ENCODE measurements around the gene CRISPLD2.
"Not testable (repeated sequence)": the region's sequence is repeated elsewhere in the genome, so short reads cannot be mapped to it uniquely, and the experiment has no call there.

CRISPLD2 gene

DNA sequence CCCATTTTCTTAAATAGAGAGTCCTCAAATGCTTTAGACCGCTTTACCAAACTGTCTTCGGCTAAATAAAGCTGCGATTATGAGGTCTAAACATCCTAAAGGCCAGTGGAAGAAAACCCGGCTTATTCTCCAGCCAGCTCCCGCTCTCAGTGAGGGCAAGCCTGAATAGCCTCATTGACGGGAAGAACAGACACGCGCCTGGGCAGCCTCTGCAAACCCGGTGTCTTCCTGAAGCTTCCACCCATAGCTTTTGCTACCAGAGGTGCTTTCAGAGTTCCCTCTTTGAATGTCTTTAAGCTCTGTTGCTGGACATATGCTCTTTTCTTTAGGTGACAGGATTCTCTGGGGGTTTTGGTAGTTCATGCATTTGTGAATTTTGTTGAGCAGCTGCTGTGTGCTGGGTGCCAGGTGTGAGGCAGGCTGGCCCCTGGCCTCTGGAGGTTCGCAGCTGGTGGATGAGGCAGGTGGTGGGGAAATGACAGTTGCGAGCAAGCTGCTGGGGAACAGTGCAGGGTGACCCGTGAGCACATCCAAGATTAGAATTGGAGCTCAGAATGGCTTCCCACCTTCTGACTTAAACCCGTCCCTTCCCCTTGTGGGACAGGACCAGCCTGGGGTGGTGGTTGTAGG, 44.7 kb downstream of the CRISPLD2 start:
- no peak for DNase-seq

DNA sequence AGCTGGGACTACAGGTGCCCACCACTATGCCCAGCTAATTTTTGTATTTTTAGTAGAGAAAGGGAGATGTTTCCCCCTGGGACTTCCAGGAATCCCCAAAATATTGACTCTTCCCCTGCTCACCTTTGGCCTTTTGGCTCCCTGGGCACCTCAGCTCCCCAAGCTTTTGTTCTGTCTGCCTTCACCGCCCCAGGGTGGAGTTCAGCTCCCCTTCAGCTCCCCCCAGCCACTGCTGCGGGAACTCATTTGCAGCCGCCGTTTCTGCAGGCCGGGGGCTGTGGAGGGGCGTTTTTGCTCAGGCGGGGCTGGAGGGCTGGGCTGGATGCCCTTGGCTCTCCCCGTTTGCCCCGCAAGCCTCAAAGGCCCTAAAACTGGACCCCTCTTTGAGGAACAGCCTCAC, 47.9 kb downstream of the CRISPLD2 start:
- no peak for DNase-seq

DNA sequence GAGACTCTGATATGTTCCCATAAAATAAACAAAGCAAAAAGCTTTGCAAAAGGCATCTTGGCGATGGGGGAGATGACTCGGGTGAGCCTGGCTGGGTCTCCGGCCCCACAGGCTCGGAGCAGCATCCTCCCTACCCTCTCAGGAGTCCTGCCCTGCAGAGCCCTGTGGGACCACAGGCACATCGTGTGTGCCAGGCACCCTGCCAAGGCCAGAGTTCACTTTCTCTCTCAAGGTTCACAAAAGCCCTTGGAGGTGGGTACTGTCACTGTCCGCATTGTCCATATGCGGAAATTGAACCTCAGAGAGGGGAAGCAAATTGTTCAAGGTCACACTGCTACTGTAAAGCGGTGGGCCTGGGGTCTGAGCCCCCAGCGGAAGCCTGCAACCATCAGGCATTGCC, 48.5 kb downstream of the CRISPLD2 start:
- no peak for DNase-seq

DNA sequence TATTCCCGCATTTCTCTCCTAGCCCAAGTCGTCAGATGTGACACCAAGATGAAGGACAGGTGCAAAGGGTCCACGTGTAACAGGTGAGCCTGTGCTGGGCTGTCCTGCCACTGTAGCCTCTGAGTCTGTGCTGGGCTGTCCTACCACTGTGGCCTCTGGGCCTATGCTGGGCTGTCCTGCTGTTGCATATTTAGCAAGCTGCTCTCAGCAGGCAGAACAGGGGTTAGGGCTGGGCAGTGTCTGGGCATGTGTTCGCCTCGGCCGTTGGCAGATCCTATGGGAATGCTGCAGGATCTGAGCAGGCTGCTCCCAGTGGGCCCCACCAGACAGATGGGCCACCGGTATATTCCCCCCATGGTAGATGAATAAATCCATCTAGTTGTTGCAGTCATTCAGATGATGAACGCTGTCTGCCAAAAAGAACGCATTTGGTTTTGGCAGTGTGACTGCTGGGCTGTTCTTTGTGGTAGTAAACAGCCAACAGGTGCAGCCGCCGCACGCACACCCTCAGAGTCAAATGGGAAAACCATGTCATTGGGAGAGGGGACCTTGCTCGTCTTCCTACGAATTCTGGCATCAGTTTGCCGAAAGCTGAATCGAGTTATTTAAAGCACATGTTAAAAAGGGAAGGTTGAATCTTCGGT, 49.2 kb downstream of the CRISPLD2 start:
- no peak for DNase-seq

DNA sequence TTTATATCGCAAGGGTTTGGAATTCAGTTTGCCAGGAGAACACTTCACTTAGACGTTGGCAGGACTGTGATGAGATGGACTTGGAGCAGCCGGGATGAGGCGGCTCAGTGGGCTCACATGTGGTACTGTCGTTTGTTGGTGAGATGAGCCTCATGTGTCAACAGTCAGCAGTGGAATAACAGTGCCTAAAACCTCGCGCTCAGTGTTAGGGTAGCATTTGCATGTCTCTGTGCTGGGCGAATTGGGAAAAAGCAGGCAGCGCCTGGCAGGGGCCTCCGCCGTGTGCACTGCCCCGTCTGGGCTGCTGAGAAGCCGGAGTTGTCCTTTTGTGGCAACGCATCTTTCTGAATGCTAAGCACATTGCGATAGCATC, 49.7 kb downstream of the CRISPLD2 start:
- no peak for DNase-seq

DNA sequence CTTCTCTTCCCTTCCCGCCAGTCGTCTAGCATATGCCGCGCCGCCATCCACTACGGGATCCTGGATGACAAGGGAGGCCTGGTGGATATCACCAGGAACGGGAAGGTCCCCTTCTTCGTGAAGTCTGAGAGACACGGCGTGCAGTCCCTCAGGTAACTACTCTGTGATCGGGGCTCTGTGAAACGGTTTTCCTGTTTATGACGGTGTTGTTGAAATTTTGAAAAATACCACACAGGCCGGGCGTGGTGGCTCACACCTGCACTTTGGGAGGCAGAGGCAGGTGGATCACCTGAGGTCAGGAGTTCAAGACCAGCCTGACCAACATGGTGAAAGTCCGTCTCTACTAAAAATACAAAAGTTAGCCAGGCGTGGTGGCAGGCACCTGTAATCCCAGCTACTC, 53.2 kb downstream of the CRISPLD2 start:
- DNase-seq, result not testable (repeated sequence)

DNA sequence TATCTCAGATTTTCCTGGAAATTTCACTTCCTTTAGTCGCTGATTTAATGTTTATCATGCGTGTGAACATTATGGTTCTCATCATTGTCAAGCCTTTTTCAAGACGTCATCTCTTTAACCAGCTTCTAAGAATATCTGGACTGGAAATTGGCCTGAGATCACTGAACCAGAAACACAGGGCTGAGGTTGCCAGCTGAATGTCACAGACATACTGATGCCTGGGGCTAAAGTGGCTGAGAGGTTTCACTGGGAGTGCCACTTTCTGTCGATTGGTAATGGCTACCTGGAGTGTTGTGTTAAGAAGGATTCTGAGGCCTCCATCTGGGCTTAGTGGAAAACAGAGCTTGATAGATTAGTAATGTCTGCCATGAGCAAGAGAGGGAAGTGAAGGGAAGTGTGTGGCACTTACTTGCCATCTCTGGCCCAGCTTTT, 54.2 kb downstream of the CRISPLD2 start:
- no peak for DNase-seq

DNA sequence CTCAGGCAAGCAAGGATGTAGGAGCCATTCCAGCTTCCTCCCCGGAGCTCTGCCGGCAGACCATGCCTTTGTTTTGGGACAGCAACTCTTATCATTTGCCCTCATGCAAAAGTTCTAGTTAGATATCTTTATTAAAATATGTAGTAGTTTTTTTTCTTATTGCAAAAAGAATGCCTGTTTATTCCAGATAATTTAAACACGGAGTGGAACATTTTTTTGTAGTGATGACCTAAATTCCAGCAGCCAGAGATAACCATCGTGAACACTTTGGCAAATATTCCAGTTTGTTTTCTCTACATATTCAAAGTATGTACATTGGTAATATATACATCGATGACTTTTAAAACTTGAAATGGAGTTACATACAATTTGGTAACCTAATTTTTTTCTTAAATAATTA, 54.8 kb downstream of the CRISPLD2 start:
- DNase-seq, result no peak

DNA sequence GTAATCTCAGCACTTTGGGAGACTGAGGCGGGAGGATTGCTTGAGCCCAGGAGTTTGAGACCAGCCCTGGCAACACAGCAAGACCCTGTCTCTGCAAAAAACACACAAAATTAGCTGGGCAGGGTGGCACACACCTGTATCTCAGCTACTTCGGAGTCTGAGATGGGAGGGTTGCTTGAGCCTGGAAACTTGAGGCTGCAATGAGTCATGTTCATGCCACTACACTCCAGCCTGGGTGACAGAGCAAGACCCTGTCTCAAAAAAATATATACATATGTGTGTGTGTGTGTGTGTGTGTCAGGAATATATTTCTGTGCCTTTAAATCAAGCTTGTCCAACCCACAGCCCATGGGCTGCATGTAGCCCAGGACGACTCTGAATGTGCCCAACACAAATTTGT, 55.2 kb downstream of the CRISPLD2 start:
- no peak for DNase-seq

DNA sequence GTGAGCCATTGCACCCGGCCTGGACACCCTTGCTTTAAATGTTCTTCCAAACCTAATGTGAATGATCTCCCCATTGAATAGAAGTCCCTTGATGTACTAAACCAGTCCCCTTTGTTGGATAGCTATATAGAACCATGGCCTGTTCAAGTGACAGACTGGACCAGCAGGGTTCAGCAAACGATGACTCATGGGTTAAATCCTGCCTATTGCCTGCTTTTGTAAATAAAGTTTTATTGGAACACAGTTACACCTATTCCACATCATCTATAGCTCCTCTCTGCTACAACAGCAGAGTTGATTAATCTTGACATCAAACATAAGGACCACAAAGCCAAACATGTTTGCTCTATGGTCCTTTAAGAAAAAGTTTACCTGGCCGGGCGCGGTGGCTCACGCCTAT, 56.1 kb downstream of the CRISPLD2 start:
- DNase-seq, result no peak

DNA sequence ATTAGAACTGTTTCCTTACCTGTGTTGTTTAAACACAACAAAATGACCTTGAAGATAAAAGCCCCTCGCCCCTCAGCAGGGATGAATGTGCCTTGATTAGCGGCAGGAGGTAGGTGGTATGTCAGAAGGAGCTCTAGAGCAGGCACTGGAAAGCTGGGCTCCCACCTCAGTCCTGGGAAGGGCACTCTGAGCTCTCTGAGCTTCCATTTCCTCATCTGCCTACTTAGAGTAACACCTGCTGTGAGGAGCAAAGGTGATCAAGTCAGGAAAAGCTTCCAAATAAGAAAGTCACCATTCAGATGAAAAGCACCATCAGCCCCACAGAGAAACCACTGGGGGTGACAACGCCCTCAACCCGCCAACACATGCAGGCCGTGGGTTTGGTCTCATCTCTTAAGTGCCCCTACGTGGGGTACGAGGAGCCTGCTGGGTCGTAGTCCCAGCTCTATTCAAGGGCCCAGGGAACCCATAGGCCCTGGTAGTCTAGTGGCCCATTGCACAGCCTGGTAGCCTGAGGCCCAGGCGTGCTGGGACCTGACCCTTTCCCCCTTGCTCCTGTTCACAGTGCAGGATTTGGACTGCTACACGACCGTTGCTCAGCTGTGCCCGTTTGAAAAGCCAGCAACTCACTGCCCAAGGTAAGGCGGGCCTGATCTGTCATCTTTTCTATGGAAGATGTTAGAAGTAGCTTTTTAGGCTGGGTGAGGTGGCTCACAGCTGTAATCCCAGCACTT, 57.3 kb downstream of the CRISPLD2 start:
- DNase-seq, result no peak

DNA sequence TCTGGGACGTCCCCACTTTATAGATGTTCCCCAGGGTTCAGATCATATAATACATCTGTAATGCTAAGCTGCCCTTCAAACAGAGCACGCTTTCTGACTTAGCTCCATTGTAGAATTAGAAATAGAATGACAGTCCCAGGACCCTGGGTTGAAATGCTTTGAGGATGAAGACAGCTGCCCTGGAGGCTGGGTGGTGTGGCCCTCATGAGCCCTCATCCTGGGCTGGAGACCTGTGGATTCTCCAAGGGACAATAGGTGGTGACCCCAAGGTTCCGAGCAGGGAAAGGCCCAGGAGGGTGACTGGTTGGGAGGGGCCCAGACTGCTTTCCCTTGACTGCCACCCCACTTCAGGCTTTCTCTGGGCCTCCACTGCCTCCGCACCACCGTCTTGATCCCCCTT, 59.0 kb downstream of the CRISPLD2 start:
- DNase-seq, result no peak

DNA sequence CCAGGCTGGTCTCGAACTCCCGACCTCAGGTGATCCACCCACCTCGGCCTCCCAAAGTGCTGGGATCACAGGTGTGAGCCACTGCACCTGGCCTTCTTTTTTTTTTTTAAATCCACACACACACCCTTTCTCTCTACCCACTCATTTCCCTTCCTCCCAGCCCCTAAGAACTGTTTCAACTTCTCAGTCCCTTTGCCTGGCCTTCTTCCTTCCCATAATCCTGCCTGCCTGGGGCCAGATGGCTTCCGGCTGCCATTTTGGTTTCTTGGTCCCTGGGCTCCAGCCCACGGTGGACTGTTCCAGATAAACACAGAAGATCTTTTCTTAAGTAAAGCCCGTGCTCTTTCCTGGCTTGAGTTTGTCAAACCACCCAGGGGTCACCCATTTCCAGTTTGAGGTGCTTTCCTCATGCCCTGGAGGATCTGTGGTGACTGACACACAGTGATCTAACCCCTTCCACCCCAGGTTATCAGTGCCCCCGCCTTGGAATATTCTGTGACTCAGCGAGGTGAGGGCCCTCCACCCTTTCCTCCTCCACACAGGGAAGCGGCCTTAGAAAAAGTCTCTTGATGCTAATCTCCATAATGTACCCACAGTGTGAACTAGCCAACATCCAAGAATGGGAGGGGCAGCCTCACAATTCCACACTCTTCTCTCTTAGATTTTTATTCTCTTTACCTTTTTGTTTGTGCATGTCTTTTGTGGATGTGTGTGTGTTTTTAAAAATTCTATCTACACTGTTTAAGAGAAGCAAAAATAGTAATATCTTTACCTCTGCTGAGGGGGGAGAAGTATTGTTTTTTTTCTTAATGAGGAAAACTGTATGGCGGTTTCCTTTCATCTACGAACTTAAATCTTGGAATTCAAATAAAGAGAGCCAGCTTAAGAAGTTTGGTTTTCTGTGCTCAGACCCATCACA, 60.0 kb downstream of the CRISPLD2 start:
- DNase-seq, result no peak

DNA sequence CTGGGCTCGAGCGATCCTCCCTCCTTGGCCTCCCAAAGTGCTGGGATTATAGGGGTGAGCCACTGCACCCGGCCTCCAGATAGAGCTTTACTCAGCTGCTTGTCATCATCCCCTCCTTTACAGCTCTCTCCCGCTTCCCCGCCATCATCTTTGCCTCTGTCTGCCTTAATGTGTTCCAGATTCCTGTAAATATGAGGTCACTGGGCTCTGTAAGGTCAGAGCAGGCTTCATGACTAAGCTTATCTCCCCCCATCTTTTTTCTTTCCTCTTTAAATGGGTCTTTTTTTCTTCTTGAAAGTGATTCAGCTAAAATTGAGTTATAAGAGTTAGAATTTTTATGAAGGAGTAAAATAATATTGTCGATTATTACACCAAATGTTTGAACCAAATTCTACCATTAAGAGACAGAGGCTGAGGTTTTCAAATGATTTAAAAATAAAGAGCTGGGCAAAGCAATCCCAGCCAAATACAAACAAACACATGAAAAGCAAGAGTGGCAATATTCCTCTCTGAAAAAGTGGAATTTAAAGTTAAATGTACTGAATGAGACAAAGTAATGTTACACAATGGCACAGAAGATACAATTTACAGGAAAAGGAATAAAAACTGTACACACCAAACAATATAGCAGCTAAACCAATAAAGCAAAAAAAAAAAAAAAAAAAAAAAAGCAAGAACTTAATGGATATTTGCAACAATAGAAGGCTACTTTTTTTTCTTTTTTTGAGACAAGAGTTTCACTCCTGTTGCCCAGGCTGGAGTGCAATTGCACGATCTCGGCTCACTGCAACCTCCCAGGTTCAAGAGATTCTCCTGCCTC, 62.1 kb downstream of the CRISPLD2 start:
- DNase-seq, result no peak

DNA sequence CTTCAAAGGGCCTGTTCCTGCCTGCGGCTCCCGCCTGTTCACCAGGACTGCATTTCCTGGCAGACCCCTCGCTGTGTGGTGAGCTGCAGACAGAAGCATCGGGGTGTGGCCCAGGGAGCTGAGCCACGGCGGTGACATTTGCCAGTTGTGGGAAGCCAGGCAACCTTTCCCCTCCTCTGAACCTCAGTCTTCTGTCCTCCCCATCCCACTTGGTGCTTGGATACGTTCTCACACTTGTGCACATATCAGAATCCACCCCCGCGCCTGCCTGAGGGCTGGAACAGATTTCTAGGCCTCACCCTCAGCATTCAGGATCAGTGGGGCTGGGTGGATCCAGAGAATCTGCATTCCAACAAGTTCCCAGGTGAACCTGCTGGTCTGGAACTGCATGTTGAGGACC, 63.5 kb downstream of the CRISPLD2 start:
- DNase-seq, result no peak

DNA sequence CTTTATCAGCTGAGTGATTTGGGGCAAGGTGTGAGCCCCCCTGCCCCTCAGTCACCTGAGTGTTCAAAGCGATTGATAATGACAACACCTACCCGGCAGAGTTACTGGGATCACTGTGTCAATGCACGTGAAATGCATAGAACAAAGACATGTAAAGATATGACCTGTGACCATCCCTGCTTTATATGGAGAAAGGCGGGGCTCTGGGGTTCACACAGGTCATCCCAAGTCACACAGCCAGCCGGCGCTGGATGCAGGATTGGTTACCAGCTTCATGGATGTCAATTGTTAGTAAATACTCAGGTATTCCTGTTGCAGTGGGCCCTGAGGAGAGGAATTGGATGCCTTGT, 64.4 kb downstream of the CRISPLD2 start:
- DNase-seq, result no peak

DNA sequence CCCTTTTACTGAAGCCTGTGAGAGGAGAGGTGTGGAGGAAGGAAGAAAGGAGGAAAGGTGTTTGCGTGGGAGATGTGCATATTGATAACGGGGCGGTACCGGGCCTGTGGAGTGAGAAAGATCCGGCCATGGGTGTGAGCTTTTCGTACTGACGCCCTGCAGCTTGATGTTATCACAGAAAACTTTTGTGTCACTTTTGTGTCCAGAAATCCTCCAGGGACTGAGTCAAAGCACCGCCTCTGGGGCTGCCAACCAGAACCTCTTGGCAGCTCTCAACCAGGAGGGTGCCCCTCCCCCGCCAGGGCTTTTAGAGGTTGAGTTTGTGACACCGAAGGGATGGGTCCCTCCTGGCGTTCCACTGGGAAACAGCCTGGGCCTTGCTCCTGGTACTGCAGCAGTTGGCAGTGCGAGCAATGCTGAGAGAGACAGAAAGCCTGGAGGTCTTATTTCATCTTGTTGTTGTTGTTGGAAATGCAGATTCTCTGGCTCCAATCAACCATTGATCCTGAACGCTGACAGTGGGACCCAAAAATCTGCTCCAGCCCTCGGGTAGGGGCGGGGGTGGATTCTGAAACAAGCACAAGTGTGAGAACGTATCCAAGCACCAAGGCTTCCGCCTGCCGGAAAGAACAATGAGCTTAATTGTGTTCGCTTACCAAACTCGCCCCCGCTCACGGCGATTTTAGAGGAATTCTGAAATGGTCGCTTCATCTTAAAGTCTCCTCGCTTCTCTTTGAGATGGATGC, 65.0 kb downstream of the CRISPLD2 start:
- no peak for DNase-seq

DNA sequence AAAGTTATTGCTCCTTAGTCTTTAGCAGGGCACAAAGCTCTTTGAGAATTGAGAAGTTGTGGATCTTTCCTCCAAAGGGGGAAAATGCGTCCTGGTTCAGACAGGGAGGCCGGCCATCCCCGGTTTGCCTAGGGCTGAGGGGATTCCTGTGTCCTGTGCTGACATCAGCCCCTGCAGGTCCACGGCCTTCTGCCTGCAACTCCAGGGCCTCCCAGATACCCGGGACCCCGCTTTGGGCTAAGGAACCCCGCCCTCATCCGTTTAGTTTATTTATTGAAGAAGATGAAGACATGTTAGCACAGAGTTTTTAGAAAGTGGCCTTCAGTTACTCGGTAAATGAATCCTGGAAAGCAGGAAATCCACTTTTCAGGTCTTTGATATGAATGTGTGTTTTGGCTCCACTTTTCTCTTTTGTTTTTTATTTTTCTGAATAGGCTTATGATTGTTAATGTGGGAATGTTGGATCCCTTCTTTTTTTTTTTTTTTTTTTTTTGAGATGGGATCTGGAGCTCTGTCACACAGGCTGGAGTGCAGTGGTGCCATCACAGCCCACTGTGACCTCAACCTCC, 65.6 kb downstream of the CRISPLD2 start:
- no peak for DNase-seq

DNA sequence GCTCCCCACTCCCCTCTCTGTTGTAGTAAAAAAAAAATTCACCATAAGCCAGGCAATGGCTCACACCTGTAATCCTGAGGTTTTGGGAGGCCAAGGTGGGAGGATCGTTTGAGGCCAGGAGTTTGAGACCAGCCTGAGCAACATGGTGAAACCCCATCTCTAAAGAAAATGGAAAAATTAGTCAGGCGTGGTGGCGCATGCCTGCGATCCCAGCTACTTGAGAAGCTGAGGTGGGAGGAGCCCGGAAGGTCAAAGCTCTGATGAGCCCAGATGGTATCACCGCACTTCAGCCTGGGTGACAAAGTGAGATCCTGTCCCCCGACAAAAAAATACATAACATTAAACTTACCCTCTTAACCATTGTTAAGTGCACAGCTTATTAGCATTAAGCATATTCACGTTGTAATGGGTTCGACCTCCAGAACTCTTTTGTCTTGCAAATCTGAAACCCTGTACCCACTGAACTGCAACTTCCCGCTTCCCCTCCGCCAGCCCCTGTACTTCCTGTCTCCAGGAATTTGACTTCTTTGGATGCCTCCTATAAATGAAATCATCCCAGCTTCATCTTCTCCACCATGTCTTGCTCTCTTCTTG, 66.8 kb downstream of the CRISPLD2 start:
- no peak for DNase-seq

DNA sequence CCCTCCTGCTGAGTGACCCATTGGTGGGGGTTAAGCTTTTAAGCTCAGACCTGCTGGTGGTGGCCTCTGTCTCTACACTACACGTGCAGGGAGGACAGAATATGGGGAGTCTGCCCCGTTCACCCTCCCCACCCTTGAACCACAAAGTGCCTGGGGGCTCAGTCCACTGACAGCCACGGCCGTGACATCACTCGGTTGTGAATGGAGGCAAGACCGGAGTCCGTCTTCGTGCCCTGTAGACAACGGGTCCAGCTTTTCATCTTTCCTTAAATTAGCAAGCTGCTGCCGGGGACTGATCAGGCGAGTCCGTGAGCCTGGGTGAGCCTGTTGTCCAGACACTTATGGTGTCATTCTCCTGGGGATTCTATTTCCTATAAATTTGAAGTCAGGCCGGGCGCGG, 67.4 kb downstream of the CRISPLD2 start:
- no peak for DNase-seq

DNA sequence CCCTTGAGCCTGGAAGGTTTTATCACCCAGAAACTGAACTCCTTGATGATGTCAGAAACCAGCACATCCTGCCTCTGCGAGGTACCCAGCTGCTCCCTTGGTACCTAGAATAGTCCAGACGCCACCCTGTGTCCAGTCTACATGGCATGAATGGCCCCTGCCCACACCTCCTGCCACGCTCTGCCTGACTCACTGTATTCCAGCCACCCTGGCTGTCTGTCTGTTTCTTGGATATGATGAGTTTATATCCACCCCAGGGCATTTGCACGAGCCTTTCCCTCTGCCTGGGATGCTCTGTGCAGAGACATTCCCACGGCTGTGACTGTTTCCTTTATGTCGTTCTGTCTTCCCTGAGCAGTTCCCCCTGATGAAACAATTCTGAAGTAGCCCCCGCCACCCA, 68.7 kb downstream of the CRISPLD2 start:
- no peak for DNase-seq

Measured in NCI-H146 (cell line).